ENCODE measurements around the gene TSC22D1.
A peak's percentile ranks its signal among the peaks of the same experiment; 100 is the strongest.

The TSC22D1 gene

DNA sequence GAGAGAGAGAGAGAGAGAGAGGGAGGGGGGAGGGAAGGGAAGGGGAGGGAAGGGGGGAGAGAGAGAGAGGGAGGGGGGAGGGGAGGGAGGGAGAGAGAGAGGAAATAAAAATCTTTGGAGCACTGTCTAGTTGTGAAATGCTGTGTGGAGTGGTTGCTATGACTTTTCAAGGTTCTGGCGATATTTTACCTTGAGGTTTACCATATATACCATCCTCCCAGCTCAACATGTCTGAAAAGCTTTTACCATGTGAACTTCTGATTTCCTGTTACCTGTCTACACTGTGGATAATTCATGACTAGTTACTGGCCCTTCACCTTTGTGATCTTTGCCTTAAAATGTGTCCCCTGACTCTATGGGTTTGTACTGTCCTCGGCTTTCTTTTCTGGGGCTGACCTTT lies 164.3 kb downstream of the TSC22D1 start:
- peak overlapping the region; percentile 81 for H3K27ac Mint-ChIP-seq
- H3K4me3 Mint-ChIP-seq, result no peak overlapping the region
- H3K9me3 Mint-ChIP-seq, result peaks cover 18% of the 10 kb centered on the region
- TF ChIP-seq, protein P1, sequence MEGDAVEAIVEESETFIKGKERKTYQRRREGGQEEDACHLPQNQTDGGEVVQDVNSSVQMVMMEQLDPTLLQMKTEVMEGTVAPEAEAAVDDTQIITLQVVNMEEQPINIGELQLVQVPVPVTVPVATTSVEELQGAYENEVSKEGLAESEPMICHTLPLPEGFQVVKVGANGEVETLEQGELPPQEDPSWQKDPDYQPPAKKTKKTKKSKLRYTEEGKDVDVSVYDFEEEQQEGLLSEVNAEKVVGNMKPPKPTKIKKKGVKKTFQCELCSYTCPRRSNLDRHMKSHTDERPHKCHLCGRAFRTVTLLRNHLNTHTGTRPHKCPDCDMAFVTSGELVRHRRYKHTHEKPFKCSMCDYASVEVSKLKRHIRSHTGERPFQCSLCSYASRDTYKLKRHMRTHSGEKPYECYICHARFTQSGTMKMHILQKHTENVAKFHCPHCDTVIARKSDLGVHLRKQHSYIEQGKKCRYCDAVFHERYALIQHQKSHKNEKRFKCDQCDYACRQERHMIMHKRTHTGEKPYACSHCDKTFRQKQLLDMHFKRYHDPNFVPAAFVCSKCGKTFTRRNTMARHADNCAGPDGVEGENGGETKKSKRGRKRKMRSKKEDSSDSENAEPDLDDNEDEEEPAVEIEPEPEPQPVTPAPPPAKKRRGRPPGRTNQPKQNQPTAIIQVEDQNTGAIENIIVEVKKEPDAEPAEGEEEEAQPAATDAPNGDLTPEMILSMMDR (IDR thresholded peaks at IDR 0.05), result no peak
- H3K36me3 Mint-ChIP-seq (ENCODE audit: low read depth), result peaks cover 4% of the 10 kb centered on the region
- DNase-seq, result no peak
- peaks cover 17% of the 10 kb centered on the region for H3K27me3 Mint-ChIP-seq (ENCODE audit: low read depth, poor library complexity)
- peaks cover 80% of the 10 kb centered on the region for H3K4me1 Mint-ChIP-seq

DNA sequence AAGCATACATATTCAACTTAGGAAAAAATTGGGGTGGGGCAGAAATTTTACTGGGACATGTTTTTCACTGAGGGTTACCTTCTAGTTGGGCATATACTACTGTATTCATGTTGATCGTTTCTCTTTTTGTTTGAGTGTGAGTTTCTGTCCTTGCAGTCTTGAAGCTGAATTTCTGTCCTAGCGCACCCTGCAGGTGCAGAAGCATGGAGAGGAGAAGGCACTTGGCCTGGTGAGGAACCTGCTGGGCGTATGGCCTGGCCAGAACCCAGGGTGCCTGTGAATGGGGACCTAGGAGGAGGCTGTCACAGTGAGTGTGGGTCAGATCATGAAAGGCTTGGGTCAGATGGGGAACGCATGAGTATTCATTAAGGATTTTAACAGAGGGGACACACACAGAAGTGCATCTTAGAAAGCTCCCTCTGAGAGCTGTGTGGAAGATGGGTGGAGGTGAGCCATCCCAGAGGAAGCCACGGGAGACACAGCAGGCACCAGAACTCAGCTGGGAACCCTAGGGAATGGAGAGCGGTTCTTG lies 165.7 kb downstream of the TSC22D1 start:
- H3K4me1 Mint-ChIP-seq, result peaks cover 75% of the 10 kb centered on the region
- H3K27me3 Mint-ChIP-seq (ENCODE audit: low read depth, poor library complexity), result peaks cover 10% of the 10 kb centered on the region
- DNase-seq, result no peak
- H3K4me3 Mint-ChIP-seq, result no peak overlapping the region
- H3K36me3 Mint-ChIP-seq (ENCODE audit: low read depth), result peaks cover 4% of the 10 kb centered on the region
- peaks cover 8% of the 10 kb centered on the region for H3K9me3 Mint-ChIP-seq
- peak overlapping the region; percentile 22 for H3K27ac Mint-ChIP-seq
- TF ChIP-seq, protein P1 (IDR thresholded peaks at IDR 0.05), result no peak

DNA sequence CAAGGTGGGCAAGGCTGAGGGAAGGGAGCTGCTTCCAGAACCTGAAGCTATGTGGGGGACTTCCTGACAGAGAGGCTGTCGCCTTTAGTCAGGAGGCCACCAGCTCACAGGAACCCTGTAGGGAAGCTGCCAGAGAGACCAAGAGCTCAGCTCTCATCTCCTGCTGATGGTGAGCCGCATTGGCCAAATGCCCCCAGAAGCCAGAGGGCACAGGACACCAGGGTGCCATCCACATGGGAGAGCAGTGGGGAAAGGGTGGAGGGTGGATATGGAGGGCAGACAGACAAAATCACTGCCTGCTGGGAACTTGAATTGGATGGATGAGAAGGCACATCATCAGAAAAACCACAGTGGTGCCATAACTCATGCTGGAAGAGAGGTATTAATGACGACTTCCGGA lies 166.5 kb downstream of the TSC22D1 start:
- Mint-ChIP-seq H3K4me3 (no peak overlapping the region), H3K27me3 (ENCODE audit: low read depth, poor library complexity) (peaks cover 10% of the 10 kb centered on the region), H3K27ac (no peak overlapping the region), H3K4me1 (peaks cover 75% of the 10 kb centered on the region), H3K36me3 (ENCODE audit: low read depth) (peaks cover 4% of the 10 kb centered on the region), H3K9me3 (peaks cover 5% of the 10 kb centered on the region)
- DNase-seq, result no peak
- TF ChIP-seq, protein P1 (IDR thresholded peaks at IDR 0.05), result no peak

DNA sequence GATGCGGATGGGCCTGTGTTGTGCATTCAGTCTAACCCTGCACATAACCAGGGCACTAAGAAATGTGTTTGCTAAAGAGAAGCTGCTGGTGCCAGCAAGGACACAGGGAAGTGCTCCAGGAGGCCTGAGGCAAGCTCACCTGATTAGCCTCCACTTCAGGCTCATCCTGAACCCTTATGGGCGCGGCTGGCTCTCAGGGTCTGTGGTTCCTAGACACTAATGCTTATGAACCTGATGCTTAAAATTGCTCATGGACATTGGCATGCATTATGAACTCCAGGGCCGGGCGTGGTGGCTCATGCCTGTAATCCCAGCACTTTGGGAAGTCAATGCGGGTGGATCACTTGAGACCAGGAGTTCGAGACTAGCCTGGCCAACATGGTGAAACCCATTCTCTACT lies 168.2 kb downstream of the TSC22D1 start:
- Mint-ChIP-seq H3K27me3 (ENCODE audit: low read depth, poor library complexity) (peaks cover 5% of the 10 kb centered on the region), H3K36me3 (ENCODE audit: low read depth) (no peaks in the 10 kb centered on the region), H3K9me3 (no peaks in the 10 kb centered on the region), H3K27ac (no peak overlapping the region), H3K4me1 (peaks cover 83% of the 10 kb centered on the region), H3K4me3 (no peak overlapping the region)
- no peak for DNase-seq
- TF ChIP-seq, protein P1 (IDR thresholded peaks at IDR 0.05), result no peak

DNA sequence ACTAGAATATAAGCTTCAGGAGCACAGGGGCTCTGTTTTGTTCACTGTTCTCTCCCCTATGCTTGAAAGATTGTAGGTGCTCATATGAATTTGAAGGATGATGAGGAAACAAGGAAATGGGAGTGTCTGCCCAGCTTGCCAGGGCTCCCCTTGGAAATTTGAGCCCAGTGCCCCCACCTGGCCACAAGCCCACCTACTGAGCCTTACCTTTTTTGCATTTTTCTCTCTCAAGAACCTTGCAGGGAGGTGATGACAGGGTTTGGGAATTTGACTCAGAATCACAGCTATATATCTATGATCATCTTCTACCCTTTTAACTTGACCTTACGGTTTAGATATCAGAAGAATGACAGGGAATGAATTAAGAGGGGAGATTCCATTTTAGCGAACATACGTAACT lies 168.8 kb downstream of the TSC22D1 start:
- Mint-ChIP-seq H3K9me3 (no peaks in the 10 kb centered on the region), H3K27ac (no peak overlapping the region), H3K36me3 (ENCODE audit: low read depth) (no peaks in the 10 kb centered on the region), H3K4me1 (peaks cover 83% of the 10 kb centered on the region), H3K27me3 (ENCODE audit: low read depth, poor library complexity) (peaks cover 5% of the 10 kb centered on the region), H3K4me3 (no peak overlapping the region)
- TF ChIP-seq, protein P1 (IDR thresholded peaks at IDR 0.05), result no peak
- DNase-seq, result no peak

DNA sequence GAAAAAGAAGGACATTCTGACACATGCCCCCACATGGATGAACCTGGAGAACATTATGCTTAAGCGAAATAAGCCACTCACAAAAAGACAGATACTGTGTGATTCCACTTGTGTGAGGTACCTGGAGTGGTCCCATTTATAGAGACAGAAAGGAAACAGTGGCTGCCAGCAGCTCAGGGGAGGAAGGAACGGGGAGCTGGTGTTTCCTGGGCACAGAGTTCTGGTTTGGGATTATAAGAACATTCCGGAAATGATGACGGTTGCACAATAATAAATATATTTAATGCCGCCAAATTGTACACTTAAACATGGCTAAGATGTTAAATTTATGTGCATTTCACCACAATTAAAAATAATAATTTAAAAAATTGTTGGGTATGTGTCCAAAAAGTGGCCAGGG lies 169.5 kb downstream of the TSC22D1 start:
- no peak for DNase-seq

More for the DNA sequence above, 169.5 kb downstream of the TSC22D1 start:
- TF ChIP-seq, protein P1 (IDR thresholded peaks at IDR 0.05), result no peak
- H3K36me3 Mint-ChIP-seq (ENCODE audit: low read depth), result no peaks in the 10 kb centered on the region
- peaks cover 83% of the 10 kb centered on the region for H3K4me1 Mint-ChIP-seq
- H3K9me3 Mint-ChIP-seq, result no peaks in the 10 kb centered on the region
- H3K4me3 Mint-ChIP-seq, result no peak overlapping the region
- H3K27me3 Mint-ChIP-seq (ENCODE audit: low read depth, poor library complexity), result peaks cover 6% of the 10 kb centered on the region
- H3K27ac Mint-ChIP-seq, result no peak overlapping the region

Data from nephron progenitor cell (in vitro differentiated cells).